ENCODE results near the gene ST8SIA1.
"Not testable (repeated sequence)": the region's sequence is repeated elsewhere in the genome, so short reads cannot be mapped to it uniquely, and the experiment has no call there.

ST8SIA1 gene, protein sequence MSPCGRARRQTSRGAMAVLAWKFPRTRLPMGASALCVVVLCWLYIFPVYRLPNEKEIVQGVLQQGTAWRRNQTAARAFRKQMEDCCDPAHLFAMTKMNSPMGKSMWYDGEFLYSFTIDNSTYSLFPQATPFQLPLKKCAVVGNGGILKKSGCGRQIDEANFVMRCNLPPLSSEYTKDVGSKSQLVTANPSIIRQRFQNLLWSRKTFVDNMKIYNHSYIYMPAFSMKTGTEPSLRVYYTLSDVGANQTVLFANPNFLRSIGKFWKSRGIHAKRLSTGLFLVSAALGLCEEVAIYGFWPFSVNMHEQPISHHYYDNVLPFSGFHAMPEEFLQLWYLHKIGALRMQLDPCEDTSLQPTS

GRCh38 chr12:22334410-22335100, at the start of gene ST8SIA1:
ST8SIA1 (minus strand) TSS chr12:22334707; CDS start chr12:22334232, 475 bp downstream.
- peak; percentile 66 to 69 for DNase-seq

DNA sequence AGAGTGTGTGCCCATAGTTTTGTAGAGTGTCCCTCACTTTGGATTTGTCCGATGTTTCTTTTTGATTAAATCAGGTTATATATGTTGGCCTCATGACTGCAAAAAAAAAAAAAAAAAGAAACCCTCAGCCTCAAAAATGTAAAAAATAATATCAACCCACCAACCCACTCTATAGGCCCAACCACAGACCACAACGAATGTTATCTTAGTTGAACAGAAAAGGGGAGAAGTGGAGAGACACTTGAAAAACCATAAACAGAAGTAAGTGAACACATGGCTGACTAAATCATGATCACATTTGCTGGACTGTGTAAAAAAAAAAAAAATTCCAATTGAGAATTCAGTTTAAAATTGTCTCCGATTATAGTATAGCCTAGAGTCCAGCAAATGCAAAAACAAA, 45.5 kb upstream of the ST8SIA1 start:
- no peak for DNase-seq

DNA sequence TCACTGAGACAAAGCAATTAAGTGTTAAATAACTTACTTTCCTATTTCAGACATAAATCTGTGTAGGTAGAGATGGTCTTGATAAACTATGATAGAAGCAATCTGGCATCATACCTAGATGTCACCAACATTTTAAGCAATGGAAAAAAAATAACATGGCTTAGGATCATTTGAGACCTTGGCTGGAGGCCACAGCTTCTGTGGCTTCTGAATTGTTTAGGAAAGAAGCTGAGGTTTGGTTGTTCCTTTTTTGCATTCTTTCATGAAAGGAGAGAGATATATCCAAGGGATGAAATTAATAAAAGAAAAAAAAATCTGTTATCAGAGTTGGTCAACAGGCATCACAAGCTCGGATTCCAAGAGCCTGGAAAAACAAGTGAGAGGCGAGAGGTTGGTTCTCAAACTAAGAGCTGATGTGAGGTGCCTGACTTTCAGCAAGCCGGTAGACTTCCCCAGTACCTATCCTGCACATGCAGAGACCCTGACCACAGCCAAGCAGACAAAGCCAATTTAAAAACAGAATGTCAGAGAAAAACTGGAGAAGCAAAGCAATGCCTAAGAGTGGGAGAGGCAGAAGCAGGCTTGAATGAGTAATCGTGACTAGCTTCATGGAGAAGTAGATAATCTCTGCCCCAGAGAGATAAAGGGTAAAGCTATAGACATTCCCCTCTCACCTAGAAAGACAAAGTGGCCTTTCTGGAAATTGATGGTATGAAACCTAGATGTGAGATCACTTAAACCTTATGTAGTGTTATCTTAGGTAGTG, 43.4 kb upstream of the ST8SIA1 start:
- no peak for DNase-seq

GRCh38 chr12:22376596-22377150, 42.2 kb upstream of the ST8SIA1 start:
- DNase-seq: not testable (repeated sequence)

- DNase-seq: no peak
These were observed 40.0 kb upstream of the ST8SIA1 start for GRCh38 chr12:22374508-22374907.

DNA sequence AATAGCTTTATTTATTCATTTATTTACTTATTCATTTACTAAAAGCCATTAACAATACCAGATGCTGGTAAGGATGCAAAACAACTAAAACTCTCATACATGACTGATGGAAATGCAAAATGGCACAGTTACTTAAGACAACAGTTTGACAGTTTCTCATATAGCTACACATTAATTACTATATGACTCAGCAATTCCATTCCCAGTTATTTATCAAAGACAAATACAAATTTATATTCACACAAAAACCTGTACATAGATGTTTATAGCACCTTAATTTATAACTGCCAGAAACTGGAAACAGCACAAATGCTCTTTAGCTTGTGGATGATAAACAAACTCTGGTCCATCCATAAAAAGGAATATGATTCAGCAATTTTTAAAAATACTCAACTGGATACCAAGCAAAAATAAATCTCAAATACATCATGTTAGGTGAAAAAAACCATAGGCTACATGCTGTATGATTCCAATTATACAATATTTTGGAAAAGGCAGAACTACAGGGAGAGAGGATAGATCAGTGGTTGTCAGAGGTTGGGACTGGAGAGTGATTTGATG, 37.9 kb upstream of the ST8SIA1 start:
- no peak for DNase-seq

DNA sequence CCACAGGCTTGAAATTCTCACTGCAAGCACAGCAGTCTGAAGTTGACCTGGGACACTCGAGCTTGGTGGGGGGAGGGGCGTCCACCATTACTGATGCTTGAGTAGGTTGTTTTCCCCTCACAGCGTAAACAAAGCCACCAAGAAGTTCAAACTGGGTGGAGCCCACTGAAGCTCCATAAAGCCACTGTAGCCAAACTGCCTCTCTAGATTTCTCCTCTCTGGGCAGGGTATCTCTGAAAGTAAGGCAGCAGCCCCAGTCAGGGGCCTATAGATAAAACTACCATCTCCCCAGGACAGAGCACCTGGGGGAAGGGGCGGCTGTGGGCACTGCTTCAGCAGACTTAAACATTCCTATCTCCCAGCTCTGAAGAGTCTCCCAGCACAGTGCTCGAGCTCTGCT, 31.7 kb upstream of the ST8SIA1 start:
- DNase-seq: no peak

- no peak for DNase-seq
These were observed 27.3 kb upstream of the ST8SIA1 start for GRCh38 chr12:22361785-22362184.

DNA sequence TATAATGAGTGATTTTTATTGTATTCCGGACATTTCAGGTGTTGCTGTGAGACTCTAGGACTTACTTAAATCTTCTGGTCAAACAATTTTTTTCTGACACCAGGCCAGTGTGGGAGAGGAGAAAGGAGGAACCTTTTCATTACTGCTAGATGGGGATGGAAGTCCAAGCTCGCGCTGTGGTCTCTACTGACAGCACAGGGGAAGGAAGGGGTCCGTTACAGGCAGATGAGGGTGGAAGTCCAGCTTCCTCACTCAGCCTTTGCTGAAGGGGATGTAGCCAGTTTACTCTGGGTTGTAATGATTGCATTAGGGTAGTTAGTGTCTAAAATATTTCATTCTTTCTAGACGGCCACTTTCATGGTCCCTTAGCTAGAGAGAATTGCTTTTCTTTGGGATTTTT, 26.3 kb upstream of the ST8SIA1 start:
- DNase-seq: no peak

GRCh38 chr12:22357531-22357930, 23.0 kb upstream of the ST8SIA1 start:
- no peak for DNase-seq

- DNase-seq: no peak
These were observed 21.7 kb upstream of the ST8SIA1 start for GRCh38 chr12:22356231-22356630.

GRCh38 chr12:22355011-22355580, 20.6 kb upstream of the ST8SIA1 start:
- no peak for DNase-seq

- DNase-seq: no peak
These were observed 19.3 kb upstream of the ST8SIA1 start for GRCh38 chr12:22353615-22354325.

- no peak for DNase-seq
These were observed 16.4 kb upstream of the ST8SIA1 start for GRCh38 chr12:22350886-22351285.

DNA sequence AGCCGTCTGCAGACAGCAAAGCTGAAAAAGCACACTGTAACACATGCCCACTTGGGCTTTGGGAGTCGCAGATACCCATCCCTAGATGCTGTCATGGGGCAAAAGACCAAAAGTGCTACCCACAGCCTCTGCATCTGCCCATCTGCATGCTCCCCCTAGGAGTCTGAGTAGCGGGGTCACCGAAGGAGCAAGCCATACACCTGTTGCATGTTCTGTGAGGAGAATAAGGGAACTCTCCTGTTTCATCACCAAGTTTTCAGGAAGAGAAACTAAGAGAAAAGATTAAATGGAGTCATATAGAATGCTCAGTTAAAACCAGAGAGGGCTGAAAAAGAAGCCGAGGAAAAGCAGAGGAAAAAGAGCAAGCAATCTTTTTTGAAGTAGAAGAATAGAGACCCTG, 13.7 kb upstream of the ST8SIA1 start:
- no peak for DNase-seq

GRCh38 chr12:22340143-22340542, 5.6 kb upstream of the ST8SIA1 start:
- DNase-seq: no peak

- no peak for DNase-seq
These were observed 5.2 kb upstream of the ST8SIA1 start for GRCh38 chr12:22339691-22340090.

GRCh38 chr12:22335794-22336166, 1.3 kb upstream of the ST8SIA1 start:
- DNase-seq: no peak

DNA sequence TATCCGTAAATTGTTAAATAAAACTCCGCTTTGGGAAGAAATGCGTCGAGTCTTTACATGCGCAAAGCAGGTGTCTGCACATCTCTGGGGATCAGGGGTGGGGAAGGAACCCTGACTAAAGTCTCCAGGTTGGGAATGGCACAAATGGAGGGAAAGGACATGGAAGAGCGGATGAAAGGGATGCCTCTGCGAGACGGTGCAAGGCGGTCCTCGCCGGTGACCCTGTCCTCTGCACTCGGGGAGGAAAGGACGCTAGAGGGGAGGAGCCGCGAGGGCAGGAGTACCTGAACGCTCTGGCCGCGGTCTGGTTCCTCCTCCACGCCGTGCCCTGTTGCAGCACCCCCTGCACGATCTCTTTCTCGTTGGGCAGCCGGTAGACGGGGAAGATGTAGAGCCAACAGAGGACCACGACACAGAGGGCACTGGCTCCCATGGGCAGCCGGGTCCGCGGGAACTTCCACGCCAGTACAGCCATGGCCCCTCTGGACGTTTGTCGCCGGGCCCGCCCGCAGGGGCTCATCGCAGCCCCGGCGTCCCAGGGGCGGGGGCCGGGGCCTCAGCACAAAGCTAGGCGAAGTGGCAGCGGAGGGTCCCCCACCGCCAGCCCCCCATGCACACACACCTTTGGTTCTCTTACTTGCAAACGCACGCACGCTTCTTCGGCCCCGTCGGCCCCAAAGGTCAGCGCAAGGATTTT, 646 bp downstream of the ST8SIA1 start:
- DNase-seq: peak in 1 of 2 experiments; percentile 38

DNA sequence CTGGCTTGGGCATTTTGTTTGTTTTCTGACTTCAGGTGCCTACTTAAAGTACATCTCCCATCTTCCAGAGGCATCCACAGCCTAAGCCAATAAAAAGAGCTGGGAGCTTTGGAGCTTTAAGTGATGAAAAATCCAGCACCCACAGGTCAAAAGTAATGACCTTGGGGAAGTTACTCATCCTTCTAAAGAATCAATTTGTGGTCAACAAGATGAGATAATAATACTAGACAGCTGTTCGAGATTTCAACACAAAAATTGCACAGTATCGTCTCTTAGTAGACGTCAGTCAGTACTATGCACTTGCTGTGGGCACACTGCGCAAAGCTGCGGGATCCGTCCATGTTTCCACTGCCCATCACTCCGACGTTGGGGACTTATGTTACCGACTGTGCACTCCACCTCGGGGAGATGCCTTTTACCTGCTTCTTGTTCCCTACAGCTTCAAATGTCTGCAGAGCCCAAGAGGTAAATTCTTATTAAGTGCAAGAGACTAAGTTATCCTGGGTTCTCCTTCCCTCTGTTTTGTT, 1.3 kb downstream of the ST8SIA1 start:
- no peak for DNase-seq

GRCh38 chr12:22332202-22332601, 2.3 kb downstream of the ST8SIA1 start:
- DNase-seq: no peak
